ENCODE results near the gene TRPM6. TPM values are rescaled to one million over a fixed set of nuclear protein-coding genes. Genes with fewer than 3 reads are reported as not detected.

Gene TRPM6
- total RNA-seq, 1 donor: under 0.01 TPM

DNA sequence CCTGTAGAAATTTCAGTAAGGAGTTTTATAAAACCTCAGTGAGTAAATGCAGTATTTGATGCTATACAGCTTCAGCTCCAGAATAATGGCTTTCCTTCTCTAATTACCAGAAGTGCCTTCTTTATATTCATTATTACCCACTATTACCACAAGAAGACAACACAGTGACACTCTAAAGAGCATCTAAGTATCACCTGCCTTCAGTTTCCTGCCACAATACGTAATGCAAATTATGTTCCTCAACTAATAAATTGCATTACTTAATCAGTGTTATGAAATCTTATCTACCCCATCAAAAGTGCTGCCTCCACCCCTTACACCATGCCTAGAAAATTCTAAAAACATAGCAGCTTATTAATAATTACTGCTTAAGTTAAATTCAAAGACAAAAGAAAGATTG is 91.9 kb downstream of the TRPM6 start:
- Histone ChIP-seq H3K27me3 (ENCODE audit: insufficient read depth, low read length) (no peaks in the 10 kb centered on the region), H3K9me3 (ENCODE audit: low read depth, low read length) (no peaks in the 10 kb centered on the region), H3K27ac (ENCODE audit: low read depth, low read length) (no peak overlapping the region), H3K36me3 (ENCODE audit: insufficient read depth, low read length) (no peaks in the 10 kb centered on the region), H3K79me2 (ENCODE audit: insufficient read depth, low read length) (no peaks in the 10 kb centered on the region), H3K4me3 (ENCODE audit: insufficient read depth, low read length) (no peak overlapping the region), H3K4me1 (ENCODE audit: insufficient read depth, low read length) (no peaks in the 10 kb centered on the region), H2AFZ (ENCODE audit: low read length) (no peak overlapping the region), H3K4me2 (ENCODE audit: insufficient read depth, low read length) (no peak overlapping the region), H4K20me1 (ENCODE audit: insufficient read depth, low read length) (no peaks in the 10 kb centered on the region)
- TF ChIP-seq, protein P1, sequence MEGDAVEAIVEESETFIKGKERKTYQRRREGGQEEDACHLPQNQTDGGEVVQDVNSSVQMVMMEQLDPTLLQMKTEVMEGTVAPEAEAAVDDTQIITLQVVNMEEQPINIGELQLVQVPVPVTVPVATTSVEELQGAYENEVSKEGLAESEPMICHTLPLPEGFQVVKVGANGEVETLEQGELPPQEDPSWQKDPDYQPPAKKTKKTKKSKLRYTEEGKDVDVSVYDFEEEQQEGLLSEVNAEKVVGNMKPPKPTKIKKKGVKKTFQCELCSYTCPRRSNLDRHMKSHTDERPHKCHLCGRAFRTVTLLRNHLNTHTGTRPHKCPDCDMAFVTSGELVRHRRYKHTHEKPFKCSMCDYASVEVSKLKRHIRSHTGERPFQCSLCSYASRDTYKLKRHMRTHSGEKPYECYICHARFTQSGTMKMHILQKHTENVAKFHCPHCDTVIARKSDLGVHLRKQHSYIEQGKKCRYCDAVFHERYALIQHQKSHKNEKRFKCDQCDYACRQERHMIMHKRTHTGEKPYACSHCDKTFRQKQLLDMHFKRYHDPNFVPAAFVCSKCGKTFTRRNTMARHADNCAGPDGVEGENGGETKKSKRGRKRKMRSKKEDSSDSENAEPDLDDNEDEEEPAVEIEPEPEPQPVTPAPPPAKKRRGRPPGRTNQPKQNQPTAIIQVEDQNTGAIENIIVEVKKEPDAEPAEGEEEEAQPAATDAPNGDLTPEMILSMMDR (IDR thresholded peaks at IDR 0.05; ENCODE audit: extremely low read depth, low read depth, low read length): no peak
- no peak for DNase-seq (ENCODE audit: insufficient read length, low spot score, missing footprints)

DNA sequence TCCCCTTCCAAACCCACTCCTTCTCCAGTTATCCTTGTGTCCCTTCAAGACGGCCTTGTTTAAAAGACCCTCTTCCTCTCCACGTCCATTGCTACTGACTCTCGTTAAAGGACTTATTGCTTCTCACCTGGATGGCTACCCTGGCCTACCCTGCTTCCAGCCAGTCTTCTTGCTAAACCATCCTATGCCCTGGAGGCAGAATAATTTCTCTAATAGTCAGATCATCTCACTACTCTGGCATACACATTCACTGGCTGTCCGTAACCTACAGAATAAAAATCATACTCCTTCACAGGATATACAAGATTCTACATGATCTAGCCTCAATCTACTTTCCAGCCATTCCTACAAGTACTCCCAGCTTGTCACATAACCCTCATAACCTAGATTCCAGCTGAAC is 92.6 kb downstream of the TRPM6 start:
- no peaks in the 10 kb centered on the region for H4K20me1 ChIP-seq (ENCODE audit: insufficient read depth, low read length)
- H3K4me1 ChIP-seq (ENCODE audit: insufficient read depth, low read length): no peaks in the 10 kb centered on the region
- DNase-seq (ENCODE audit: insufficient read length, low spot score, missing footprints): no peak
- no peaks in the 10 kb centered on the region for H3K9me3 ChIP-seq (ENCODE audit: low read depth, low read length)
- H3K27me3 ChIP-seq (ENCODE audit: insufficient read depth, low read length): no peaks in the 10 kb centered on the region
- no peak overlapping the region for H2AFZ ChIP-seq (ENCODE audit: low read length)
- H3K4me3 ChIP-seq (ENCODE audit: insufficient read depth, low read length): no peak overlapping the region
- no peak overlapping the region for H3K4me2 ChIP-seq (ENCODE audit: insufficient read depth, low read length)
- no peak overlapping the region for H3K27ac ChIP-seq (ENCODE audit: low read depth, low read length)
- no peaks in the 10 kb centered on the region for H3K36me3 ChIP-seq (ENCODE audit: insufficient read depth, low read length)
- TF ChIP-seq, protein P1 (IDR thresholded peaks at IDR 0.05; ENCODE audit: extremely low read depth, low read depth, low read length): no peak
- no peaks in the 10 kb centered on the region for H3K79me2 ChIP-seq (ENCODE audit: insufficient read depth, low read length)

DNA sequence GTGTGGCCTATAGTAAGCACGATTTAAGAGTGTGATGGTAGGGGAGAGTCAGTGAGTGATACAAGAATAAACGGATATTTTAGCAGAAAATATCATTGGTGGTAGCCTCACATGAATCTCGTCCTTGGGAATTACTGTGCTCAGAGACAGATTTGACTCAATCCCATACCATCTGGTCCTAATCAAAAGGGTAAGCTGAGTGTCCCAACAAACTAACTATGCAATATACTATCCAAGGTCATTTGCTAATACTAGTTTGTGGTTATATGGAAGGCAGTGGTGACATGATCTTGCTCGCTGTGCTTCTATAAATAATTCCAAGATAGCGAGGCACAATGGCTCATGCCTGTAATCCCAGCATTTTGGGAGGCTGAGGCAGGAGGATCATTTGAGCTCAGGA is 103.2 kb downstream of the TRPM6 start:
- Histone ChIP-seq H3K27ac (ENCODE audit: low read depth, low read length) (no peak overlapping the region), H3K4me1 (ENCODE audit: insufficient read depth, low read length) (no peaks in the 10 kb centered on the region), H3K79me2 (ENCODE audit: insufficient read depth, low read length) (no peaks in the 10 kb centered on the region), H3K4me2 (ENCODE audit: insufficient read depth, low read length) (no peak overlapping the region), H2AFZ (ENCODE audit: low read length) (no peak overlapping the region), H4K20me1 (ENCODE audit: insufficient read depth, low read length) (no peaks in the 10 kb centered on the region), H3K36me3 (ENCODE audit: insufficient read depth, low read length) (no peaks in the 10 kb centered on the region), H3K27me3 (ENCODE audit: insufficient read depth, low read length) (peaks cover 3% of the 10 kb centered on the region), H3K4me3 (ENCODE audit: insufficient read depth, low read length) (no peak overlapping the region), H3K9me3 (ENCODE audit: low read depth, low read length) (no peaks in the 10 kb centered on the region)
- TF ChIP-seq, protein P1 (IDR thresholded peaks at IDR 0.05; ENCODE audit: extremely low read depth, low read depth, low read length): no peak
- no peak for DNase-seq (ENCODE audit: insufficient read length, low spot score, missing footprints)

DNA sequence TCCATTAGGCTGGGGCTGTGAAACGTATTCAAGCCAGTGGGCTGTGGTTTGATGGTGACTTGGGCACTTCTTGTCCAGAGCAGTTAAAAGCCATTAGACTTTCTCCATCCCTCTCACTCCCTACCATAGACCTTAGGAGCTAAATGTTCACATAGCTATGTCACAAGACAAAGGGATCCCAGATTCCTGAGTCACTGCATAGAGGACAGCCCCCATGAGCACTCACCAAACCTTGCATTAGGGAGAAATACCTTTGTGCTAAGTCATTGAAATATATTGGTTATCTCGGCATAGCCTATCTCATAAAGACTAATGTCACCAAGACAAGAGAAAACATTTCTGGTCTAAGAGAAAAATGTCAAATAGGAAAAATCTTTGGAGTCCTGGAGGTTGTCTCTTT is 104.3 kb downstream of the TRPM6 start:
- no peak overlapping the region for H3K4me3 ChIP-seq (ENCODE audit: insufficient read depth, low read length)
- H3K36me3 ChIP-seq (ENCODE audit: insufficient read depth, low read length): no peaks in the 10 kb centered on the region
- no peaks in the 10 kb centered on the region for H3K4me1 ChIP-seq (ENCODE audit: insufficient read depth, low read length)
- no peak overlapping the region for H2AFZ ChIP-seq (ENCODE audit: low read length)
- H3K27me3 ChIP-seq (ENCODE audit: insufficient read depth, low read length): peaks cover under 1% of the 10 kb centered on the region
- TF ChIP-seq, protein P1 (IDR thresholded peaks at IDR 0.05; ENCODE audit: extremely low read depth, low read depth, low read length): no peak
- H3K4me2 ChIP-seq (ENCODE audit: insufficient read depth, low read length): no peak overlapping the region
- H3K9me3 ChIP-seq (ENCODE audit: low read depth, low read length): no peaks in the 10 kb centered on the region
- H3K79me2 ChIP-seq (ENCODE audit: insufficient read depth, low read length): no peaks in the 10 kb centered on the region
- peak; percentile 51 for DNase-seq (ENCODE audit: insufficient read length, low spot score, missing footprints)
- H4K20me1 ChIP-seq (ENCODE audit: insufficient read depth, low read length): no peaks in the 10 kb centered on the region
- H3K27ac ChIP-seq (ENCODE audit: low read depth, low read length): no peak overlapping the region

All from osteoblast (primary cell).